HEK293 (cell line): ENCODE results near the gene ATXN2.

Experiments
- CTCF ChIA-PET: fragments of 350-600 bp; formaldehyde crosslinking; extraction: SDS; loops from one replicate; lab custom pipeline; 2021; ENCODE audit warnings: antibody characterized with exemption; lab: Yijun Ruan, JAX
- POLR2A ChIA-PET: fragments of 300-600 bp; formaldehyde crosslinking; extraction: SDS; loops from one replicate; lab custom pipeline; 2020; ENCODE audit warnings: antibody characterized with exemption, inconsistent platforms; lab: Yijun Ruan, JAX
- H3K27ac ChIP-seq: fragments of 200-500 bp; sonication (Bioruptor generic); 2 replicates; pipeline ENCODE4 v1.5.1; 2014; ENCODE audit warnings: low read depth, low read length, control low read depth, inconsistent platforms; ENCODE audit errors: extremely low read depth
- H3K36me3 ChIP-seq, 2 experiments: fragments of 200-500 bp in 1 of 2; sonication (Bioruptor generic) in 1 of 2; 1 replicate in 1 of 2; 2 replicates in 1 of 2; pipeline ENCODE4 v1.5.1; 2014 to 2017; ENCODE audit warnings: inconsistent platforms in 2 of 2, low read length in 2 of 2; ENCODE audit not compliant: control insufficient read depth in 2 of 2, insufficient read depth in 1 of 2
- H3K4me1 ChIP-seq: fragments of 200-500 bp; sonication (Bioruptor generic); 2 replicates; pipeline ENCODE4 v1.5.1; 2014; ENCODE audit warnings: mild to moderate bottlenecking, low read length, inconsistent platforms; ENCODE audit not compliant: control insufficient read depth, insufficient read depth
- H3K4me3 ChIP-seq: 2 replicates; pipeline ENCODE4 v1.5.1; 2011; ENCODE audit warnings: low read depth, mild to moderate bottlenecking, control low read depth, low read length, moderate library complexity
- H3K9me3 ChIP-seq: fragments of 200-500 bp; sonication (Bioruptor generic); 2 replicates; pipeline ENCODE4 v1.5.1; 2014; ENCODE audit warnings: low read depth, low read length, inconsistent platforms; ENCODE audit not compliant: control insufficient read depth, insufficient read depth
- KLF8 ChIP-seq: fragments of 450-650 bp; formaldehyde crosslinking; IDR thresholded peaks from 2 replicates; pipeline ENCODE4 v1.5.1; 2016; ENCODE audit warnings: missing biosample characterization, missing genetic modification characterization
- MEIS1 ChIP-seq: sonication (generic); formaldehyde crosslinking; IDR thresholded peaks from 2 replicates; pipeline ENCODE4 v1.8.1; 2022; ENCODE audit warnings: missing genetic modification reagents, mild to moderate bottlenecking, borderline replicate concordance
- WT1 ChIP-seq: fragments of 450-650 bp; formaldehyde crosslinking; IDR thresholded peaks from 2 replicates; pipeline ENCODE4 v1.5.1; 2016; ENCODE audit warnings: missing biosample characterization, missing genetic modification characterization
- ZEB2 ChIP-seq: fragments of 450-650 bp; formaldehyde crosslinking; IDR thresholded peaks from 2 replicates; pipeline ENCODE4 v1.5.1; 2016; ENCODE audit warnings: missing biosample characterization, missing genetic modification characterization
- ZNF132 ChIP-seq: fragments of 450-650 bp; formaldehyde crosslinking; IDR thresholded peaks from 2 replicates; pipeline ENCODE4 v1.5.1; 2017; ENCODE audit warnings: missing biosample characterization, missing genetic modification characterization, borderline replicate concordance
- ZNF416 ChIP-seq: fragments of 450-650 bp; formaldehyde crosslinking; IDR thresholded peaks from 2 replicates; pipeline ENCODE4 v1.5.1; 2016; ENCODE audit warnings: missing biosample characterization, missing genetic modification characterization
- ZNF426 ChIP-seq: fragments of 450-650 bp; formaldehyde crosslinking; IDR thresholded peaks from 2 replicates; pipeline ENCODE4 v1.5.1; 2017; ENCODE audit warnings: missing biosample characterization, missing genetic modification characterization, mild to moderate bottlenecking, inconsistent platforms, moderate library complexity
- ZNF473 ChIP-seq: fragments of 450-650 bp; formaldehyde crosslinking; IDR thresholded peaks from 2 replicates; pipeline ENCODE4 v1.5.1; 2017; ENCODE audit warnings: missing biosample characterization, missing genetic modification characterization
- ZNF514 ChIP-seq: fragments of 450-650 bp; formaldehyde crosslinking; IDR thresholded peaks from 2 replicates; pipeline ENCODE4 v1.5.1; 2016; ENCODE audit warnings: missing biosample characterization, missing genetic modification characterization
- ZNF558 ChIP-seq: fragments of 450-650 bp; formaldehyde crosslinking; IDR thresholded peaks from 2 replicates; pipeline ENCODE4 v1.5.1; 2016; ENCODE audit warnings: missing biosample characterization, missing genetic modification characterization
- ZNF580 ChIP-seq: fragments of 450-650 bp; formaldehyde crosslinking; IDR thresholded peaks from 2 replicates; pipeline ENCODE4 v1.5.1; 2016; ENCODE audit warnings: missing biosample characterization, missing genetic modification characterization
- ZNF639 ChIP-seq: fragments of 450-650 bp; formaldehyde crosslinking; IDR thresholded peaks from 2 replicates; pipeline ENCODE4 v1.5.1; 2016; ENCODE audit warnings: missing biosample characterization, missing genetic modification characterization
- ZNF670 ChIP-seq: fragments of 450-650 bp; formaldehyde crosslinking; IDR thresholded peaks from 2 replicates; pipeline ENCODE4 v1.5.1; 2016; ENCODE audit warnings: missing biosample characterization, missing genetic modification characterization, low read depth
- ZNF76 ChIP-seq: fragments of 450-650 bp; formaldehyde crosslinking; IDR thresholded peaks from 2 replicates; pipeline ENCODE4; 2016; ENCODE audit warnings: low read depth, missing biosample characterization, missing genetic modification characterization, borderline replicate concordance
- ZNF768 ChIP-seq: fragments of 450-650 bp; formaldehyde crosslinking; IDR thresholded peaks from 2 replicates; pipeline ENCODE4 v1.5.1; 2018; ENCODE audit warnings: missing biosample characterization, mild to moderate bottlenecking, missing genetic modification characterization
- ZSCAN18 ChIP-seq: fragments of 450-650 bp; formaldehyde crosslinking; IDR thresholded peaks from 2 replicates; pipeline ENCODE4 v1.5.1; 2016; ENCODE audit warnings: missing biosample characterization, missing genetic modification characterization
- ZSCAN5A ChIP-seq: fragments of 450-650 bp; formaldehyde crosslinking; IDR thresholded peaks from 2 replicates; pipeline ENCODE4 v1.5.1; 2016; ENCODE audit warnings: missing biosample characterization, missing genetic modification characterization

ATXN2 gene

GRCh38 chr12:111409403-111409779 is 189.7 kb downstream of the ATXN2 start:
- Histone ChIP-seq H3K4me3 (no peak overlapping the region), H3K9me3 (no peaks in the 10 kb centered on the region), H3K36me3 (no peaks in the 10 kb centered on the region), H3K4me1 (0 out of 2 replicates have a peak, but pooled peaks cover 4% of the 10 kb centered on the region), H3K27ac (no peak overlapping the region)
- ChIA-PET POLR2A (interaction anchor here (1.0 kb wide), 1 partner anchor 31 kb away, joined by 3 read pairs; no protein-coding TSS in a partner anchor), CTCF (interaction anchor here (1.5 to 2.5 kb wide), 3 partner anchors 13 to 43 kb away, joined by 4 to 13 read pairs (median 6); no protein-coding TSS in a partner anchor)
- no peak for TF ChIP-seq ZNF76
- TF ChIP-seq ZNF514 (tag by site-specific recombination), result no peak
- no peak for TF ChIP-seq MEIS1 (CRISPR knock-in tag)
- no peak for TF ChIP-seq ZEB2 (tag by site-specific recombination)
- no peak for TF ChIP-seq ZNF473 (tag by site-specific recombination)
- TF ChIP-seq ZNF416 (tag by site-specific recombination), result no peak
- TF ChIP-seq ZNF580 (tag by site-specific recombination), result no peak
- no peak for TF ChIP-seq ZNF639 (tag by site-specific recombination)
- TF ChIP-seq ZNF426 (tag by site-specific recombination), result no peak
- no peak for TF ChIP-seq WT1
- TF ChIP-seq ZNF132 (tag by site-specific recombination), result no peak

GRCh38 chr12:111408686-111409402 is 190.3 kb downstream of the ATXN2 start:
- no peaks in the 10 kb centered on the region for H3K9me3 ChIP-seq
- no peak overlapping the region for H3K27ac ChIP-seq
- H3K4me3 ChIP-seq, result no peak overlapping the region
- POLR2A ChIA-PET, result interaction anchor here (0.6 to 1.0 kb wide), 2 partner anchors 9 to 31 kb away, joined by 3 to 6 read pairs; no protein-coding TSS in a partner anchor
- no peaks in the 10 kb centered on the region for H3K36me3 ChIP-seq
- CTCF ChIA-PET, result interaction anchor here (1.3 to 2.5 kb wide), 4 partner anchors 12 to 43 kb away, joined by 3 to 13 read pairs (median 5); no protein-coding TSS in a partner anchor
- peak; percentile 73; the same call in 1 of the 2 replicates for TF ChIP-seq ZNF768 (tag by site-specific recombination)
- no peak for TF ChIP-seq ZNF670 (tag by site-specific recombination)
- H3K4me1 ChIP-seq, result 0 out of 2 replicates have a peak, but pooled peaks cover 4% of the 10 kb centered on the region

- CTCF ChIA-PET, result interaction anchor here (1.3 to 2.5 kb wide), 4 partner anchors 12 to 44 kb away, joined by 3 to 13 read pairs (median 5); no protein-coding TSS in a partner anchor
- no peak overlapping the region for H3K27ac ChIP-seq
- POLR2A ChIA-PET, result interaction anchor here (0.6 kb wide), 1 partner anchor 9 kb away, joined by 6 read pairs; no protein-coding TSS in a partner anchor
- TF ChIP-seq ZSCAN5A (tag by site-specific recombination) (no peak), ZSCAN18 (tag by site-specific recombination) (no peak), ZNF558 (tag by site-specific recombination) (no peak), ZNF580 (tag by site-specific recombination) (0 out of 2 replicates have a peak, but pooled peaks have one; percentile 20), KLF8 (tag by site-specific recombination) (no peak)
- no peaks in the 10 kb centered on the region for H3K9me3 ChIP-seq
- H3K4me3 ChIP-seq, result no peak overlapping the region
- 0 out of 2 replicates have a peak, but pooled peaks cover 4% of the 10 kb centered on the region for H3K4me1 ChIP-seq
- H3K36me3 ChIP-seq, result no peaks in the 10 kb centered on the region
These were observed 191.0 kb downstream of the ATXN2 start for GRCh38 chr12:111408116-111408440.
